ENCODE data around the gene TUT4.

The TUT4 gene

DNA sequence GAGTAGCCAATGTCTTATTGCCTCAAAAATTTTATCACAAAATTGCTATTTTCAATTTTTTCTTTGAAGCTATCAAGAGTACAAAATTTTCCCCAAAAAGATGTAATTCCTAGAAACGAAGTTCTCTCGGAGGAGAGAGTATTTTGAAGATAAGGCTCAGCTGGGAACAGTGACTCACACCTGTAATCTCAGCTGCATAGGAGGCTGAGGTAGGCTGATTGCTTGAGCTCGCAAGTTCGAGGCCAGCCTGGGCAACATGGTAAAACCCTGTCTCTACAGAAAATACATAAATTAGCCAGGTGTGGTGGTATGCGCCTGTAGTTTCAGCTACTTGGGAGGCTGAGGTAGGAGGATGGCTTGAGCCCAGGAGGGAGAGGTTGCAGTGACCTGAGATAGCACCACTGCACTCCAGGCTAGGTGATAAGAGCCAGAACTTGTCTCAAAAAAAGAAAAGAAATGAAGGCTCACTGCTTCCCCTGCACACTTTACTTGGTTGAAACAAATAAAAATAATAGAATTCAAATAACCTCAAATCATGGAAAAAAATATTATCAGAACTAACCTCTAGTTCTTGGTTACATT lies 22.2 kb downstream of the TUT4 start:
- Mint-ChIP-seq H3K4me3 (no peak overlapping the region), H3K27me3 (no peaks in the 10 kb centered on the region), H3K36me3 (peaks cover 9% of the 10 kb centered on the region), H3K4me1 (peaks cover 54% of the 10 kb centered on the region), H3K27ac (no peak overlapping the region), H3K9me3 (peaks cover 8% of the 10 kb centered on the region)

DNA sequence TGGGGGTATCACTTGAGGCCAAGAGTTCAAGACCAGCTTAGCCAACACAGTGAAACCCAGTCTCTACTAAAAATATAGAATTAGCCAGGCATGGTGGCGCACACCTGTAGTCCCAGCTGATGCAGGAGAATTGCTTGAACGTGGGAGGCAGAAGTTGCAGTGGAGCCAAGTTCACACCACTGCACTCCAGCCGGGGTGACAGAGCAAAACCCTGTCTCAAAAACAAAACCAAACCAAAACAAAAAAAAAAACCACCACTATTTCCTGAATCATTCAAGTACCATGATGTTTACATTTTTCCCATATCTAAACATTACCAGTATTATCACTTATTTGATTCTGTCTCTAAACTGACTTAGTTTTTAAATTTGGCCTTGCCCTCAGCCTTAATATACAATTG lies 29.5 kb downstream of the TUT4 start:
- Mint-ChIP-seq H3K4me1 (peaks cover 41% of the 10 kb centered on the region), H3K36me3 (peaks cover 12% of the 10 kb centered on the region), H3K27me3 (no peaks in the 10 kb centered on the region), H3K9me3 (no peaks in the 10 kb centered on the region), H3K27ac (no peak overlapping the region), H3K4me3 (no peak overlapping the region)

GRCh38 chr1:52520148-52520547 lies 32.7 kb downstream of the TUT4 start:
- Mint-ChIP-seq H3K4me1 (peaks cover 51% of the 10 kb centered on the region), H3K36me3 (peaks cover 14% of the 10 kb centered on the region), H3K4me3 (no peak overlapping the region), H3K27ac (no peak overlapping the region), H3K9me3 (no peaks in the 10 kb centered on the region), H3K27me3 (no peaks in the 10 kb centered on the region)

DNA sequence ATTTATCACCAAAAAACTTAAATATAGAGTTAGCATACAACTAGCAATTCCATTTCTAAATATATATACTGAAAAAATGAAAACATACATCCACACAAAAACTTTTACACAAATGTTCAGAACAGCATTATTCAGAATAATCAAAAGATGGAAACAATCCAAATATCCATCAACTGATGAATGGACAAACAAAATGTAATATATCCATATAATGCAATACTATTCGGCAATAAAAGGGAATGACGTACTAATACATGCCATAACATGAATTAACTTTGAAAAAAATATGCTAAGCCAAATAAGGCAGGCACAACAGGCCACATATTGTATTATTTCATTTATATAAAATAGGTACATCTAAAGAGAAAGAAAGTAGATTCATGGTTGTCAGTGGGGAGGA lies 33.9 kb downstream of the TUT4 start:
- H3K9me3 Mint-ChIP-seq, result no peaks in the 10 kb centered on the region
- peaks cover 9% of the 10 kb centered on the region for H3K36me3 Mint-ChIP-seq
- no peak overlapping the region for H3K27ac Mint-ChIP-seq
- peaks cover 42% of the 10 kb centered on the region for H3K4me1 Mint-ChIP-seq
- H3K4me3 Mint-ChIP-seq, result no peak overlapping the region
- H3K27me3 Mint-ChIP-seq, result no peaks in the 10 kb centered on the region

GRCh38 chr1:52511851-52512615 lies 40.9 kb downstream of the TUT4 start:
- Mint-ChIP-seq H3K4me1 (peaks cover 19% of the 10 kb centered on the region), H3K27ac (no peak overlapping the region), H3K4me3 (no peak overlapping the region), H3K36me3 (peaks cover 14% of the 10 kb centered on the region), H3K9me3 (no peaks in the 10 kb centered on the region), H3K27me3 (no peaks in the 10 kb centered on the region)

DNA sequence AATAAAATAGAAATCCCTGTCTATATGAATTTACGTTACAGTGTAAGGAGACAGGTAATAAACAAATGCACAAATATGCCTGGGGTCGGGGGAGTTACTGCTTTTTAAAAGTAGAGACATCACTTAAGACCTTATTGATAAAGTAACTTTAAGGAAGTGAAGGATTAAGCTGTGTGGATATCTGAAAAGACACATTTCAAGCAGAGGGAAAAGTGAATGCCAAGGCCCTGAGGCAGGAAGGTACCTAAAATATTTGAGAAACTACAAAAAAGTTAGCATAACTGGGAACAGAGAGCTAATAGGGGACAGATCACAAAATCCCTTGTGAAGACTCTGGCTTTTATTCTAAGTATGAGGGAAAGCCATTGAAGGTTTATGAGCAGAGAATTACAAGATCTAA lies 41.5 kb downstream of the TUT4 start:
- Mint-ChIP-seq H3K27ac (no peak overlapping the region), H3K4me3 (no peak overlapping the region), H3K4me1 (peaks cover 14% of the 10 kb centered on the region), H3K36me3 (peaks cover 18% of the 10 kb centered on the region), H3K27me3 (no peaks in the 10 kb centered on the region), H3K9me3 (no peaks in the 10 kb centered on the region)

DNA sequence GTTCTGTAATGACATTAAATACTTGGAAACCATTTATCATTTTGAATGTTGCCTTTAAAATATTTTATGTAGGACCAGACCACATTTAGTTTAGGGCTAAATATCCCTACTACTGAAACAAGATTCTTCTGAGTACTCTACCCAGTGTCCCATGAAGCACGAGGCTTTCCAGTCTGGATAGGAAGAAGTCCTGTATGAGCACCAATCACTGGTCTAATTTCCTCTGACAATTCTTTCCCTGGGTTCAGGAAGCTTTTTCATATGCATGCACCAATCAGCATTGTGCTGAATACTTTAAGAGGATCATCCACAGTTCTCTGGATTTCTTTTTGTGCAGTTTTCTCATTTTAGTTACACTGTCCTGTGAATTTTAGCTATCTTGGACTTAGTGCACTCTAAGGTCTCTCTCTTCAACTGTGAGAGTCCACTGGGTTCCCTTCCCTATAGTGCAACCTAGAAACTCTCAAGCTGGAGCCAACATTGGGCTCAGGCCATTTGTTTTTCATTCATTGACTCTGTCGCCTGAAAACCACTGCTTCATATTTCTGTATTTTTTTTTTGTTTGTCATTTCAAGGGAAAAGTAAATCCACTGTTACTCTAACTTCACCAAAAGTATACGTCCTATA lies 45.9 kb downstream of the TUT4 start:
- H3K27ac Mint-ChIP-seq, result no peak overlapping the region
- H3K36me3 Mint-ChIP-seq, result peaks cover 29% of the 10 kb centered on the region
- no peaks in the 10 kb centered on the region for H3K27me3 Mint-ChIP-seq
- H3K4me1 Mint-ChIP-seq, result peaks cover 28% of the 10 kb centered on the region
- H3K9me3 Mint-ChIP-seq, result no peaks in the 10 kb centered on the region
- no peak overlapping the region for H3K4me3 Mint-ChIP-seq

DNA sequence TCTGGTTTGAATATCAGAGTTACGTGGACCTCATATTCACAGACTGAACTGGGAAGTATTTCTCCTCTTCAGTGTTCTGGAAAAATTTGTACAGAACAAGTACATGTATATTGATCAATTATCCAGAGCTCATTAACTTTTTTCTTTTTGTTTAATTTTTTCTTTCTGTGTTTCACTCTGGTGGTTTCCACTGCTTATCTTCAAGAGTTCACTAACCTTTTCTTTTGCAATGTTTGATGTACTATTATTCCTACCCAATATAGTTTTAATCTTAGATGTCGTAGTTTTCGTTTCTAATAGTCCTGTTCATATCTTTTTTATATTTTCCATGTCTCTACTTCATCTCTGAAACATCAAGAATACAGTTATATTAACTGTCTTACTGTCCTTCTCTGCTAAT lies 46.5 kb downstream of the TUT4 start:
- H3K4me3 Mint-ChIP-seq, result no peak overlapping the region
- no peak overlapping the region for H3K27ac Mint-ChIP-seq
- H3K36me3 Mint-ChIP-seq, result peaks cover 31% of the 10 kb centered on the region
- H3K9me3 Mint-ChIP-seq, result no peaks in the 10 kb centered on the region
- no peaks in the 10 kb centered on the region for H3K27me3 Mint-ChIP-seq
- H3K4me1 Mint-ChIP-seq, result peaks cover 32% of the 10 kb centered on the region

DNA sequence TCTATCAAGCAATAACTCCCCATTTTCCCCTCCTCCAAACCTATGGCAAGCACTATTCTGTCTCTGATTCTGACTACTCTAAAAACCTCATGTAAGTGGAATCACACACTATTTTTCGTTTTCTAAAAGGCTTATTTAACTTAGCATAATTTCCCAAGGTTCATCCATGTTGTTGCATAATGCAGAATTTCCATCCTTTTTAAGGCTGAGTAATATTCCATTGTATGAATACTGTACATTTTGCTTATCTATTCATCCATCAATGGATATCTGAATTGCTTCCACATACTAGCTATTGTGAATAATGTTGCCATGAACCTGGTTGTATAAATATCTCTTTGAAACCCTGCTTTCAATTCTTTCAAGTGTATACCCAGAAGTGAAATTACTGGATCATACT lies 48.2 kb downstream of the TUT4 start:
- H3K27me3 Mint-ChIP-seq, result no peaks in the 10 kb centered on the region
- peaks cover 37% of the 10 kb centered on the region for H3K4me1 Mint-ChIP-seq
- no peaks in the 10 kb centered on the region for H3K9me3 Mint-ChIP-seq
- H3K4me3 Mint-ChIP-seq, result no peak overlapping the region
- H3K27ac Mint-ChIP-seq, result no peak overlapping the region
- peaks cover 30% of the 10 kb centered on the region for H3K36me3 Mint-ChIP-seq

DNA sequence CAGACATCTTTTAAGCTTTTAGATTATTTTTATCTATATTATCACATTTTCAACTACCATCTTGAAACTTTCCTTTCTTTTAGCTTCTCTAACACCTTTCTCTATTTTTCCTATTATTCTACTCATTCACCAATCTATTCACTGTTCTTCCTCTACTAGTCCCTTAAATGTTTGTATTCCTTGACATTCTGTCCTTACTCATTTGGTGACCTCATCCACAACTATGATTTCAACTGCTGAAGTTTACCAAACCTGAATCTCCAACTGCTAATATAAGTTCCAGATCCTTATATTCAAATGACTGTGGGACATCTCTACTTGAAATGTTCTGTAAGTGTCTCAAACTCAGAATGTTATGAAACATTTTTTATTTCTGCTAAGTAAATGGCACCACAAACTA lies 49.2 kb downstream of the TUT4 start:
- H3K27me3 Mint-ChIP-seq, result no peaks in the 10 kb centered on the region
- peaks cover 27% of the 10 kb centered on the region for H3K36me3 Mint-ChIP-seq
- H3K9me3 Mint-ChIP-seq, result no peaks in the 10 kb centered on the region
- H3K27ac Mint-ChIP-seq, result no peak overlapping the region
- peaks cover 34% of the 10 kb centered on the region for H3K4me1 Mint-ChIP-seq
- no peak overlapping the region for H3K4me3 Mint-ChIP-seq

- Mint-ChIP-seq H3K4me1 (peaks cover 36% of the 10 kb centered on the region), H3K36me3 (peaks cover 27% of the 10 kb centered on the region), H3K27me3 (no peaks in the 10 kb centered on the region), H3K9me3 (no peaks in the 10 kb centered on the region), H3K4me3 (no peak overlapping the region), H3K27ac (peak overlapping the region; percentile 43)
Observed at GRCh38 chr1:52502789-52503188, 50.1 kb downstream of the TUT4 start.

DNA sequence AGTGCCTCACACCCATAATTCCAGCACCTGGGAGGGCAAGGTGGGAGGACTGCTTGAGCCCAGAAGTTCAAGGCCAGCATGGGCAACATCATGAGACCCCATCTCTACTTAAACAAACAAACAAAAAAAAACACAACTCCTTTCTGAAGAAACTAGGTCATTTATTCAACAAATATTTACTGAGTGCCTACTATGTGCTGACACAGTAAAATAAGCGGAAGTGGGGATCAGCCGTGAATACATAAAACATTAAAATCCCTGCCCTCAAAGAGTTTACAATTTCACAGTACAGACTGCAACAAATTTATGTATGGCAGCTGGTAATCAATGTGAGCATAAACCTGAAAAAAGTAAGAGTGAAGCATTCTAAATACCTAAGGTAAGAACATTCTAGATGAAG lies 65.3 kb downstream of the TUT4 start:
- Mint-ChIP-seq H3K9me3 (no peaks in the 10 kb centered on the region), H3K27ac (peak overlapping the region; percentile 37), H3K27me3 (no peaks in the 10 kb centered on the region), H3K4me3 (no peak overlapping the region), H3K4me1 (peaks cover 12% of the 10 kb centered on the region), H3K36me3 (peaks cover 9% of the 10 kb centered on the region)

- Mint-ChIP-seq H3K27ac (no peak overlapping the region), H3K36me3 (peaks cover under 1% of the 10 kb centered on the region), H3K4me3 (no peak overlapping the region), H3K27me3 (no peaks in the 10 kb centered on the region), H3K4me1 (peaks cover 4% of the 10 kb centered on the region), H3K9me3 (no peaks in the 10 kb centered on the region)
Observed at GRCh38 chr1:52482326-52483004, 70.4 kb downstream of the TUT4 start.

GRCh38 chr1:52479076-52479475 lies 73.8 kb downstream of the TUT4 start:
- no peaks in the 10 kb centered on the region for H3K27me3 Mint-ChIP-seq
- H3K9me3 Mint-ChIP-seq, result no peaks in the 10 kb centered on the region
- no peak overlapping the region for H3K4me3 Mint-ChIP-seq
- no peaks in the 10 kb centered on the region for H3K4me1 Mint-ChIP-seq
- H3K36me3 Mint-ChIP-seq, result no peaks in the 10 kb centered on the region
- H3K27ac Mint-ChIP-seq, result no peak overlapping the region

- H3K27ac Mint-ChIP-seq, result no peak overlapping the region
- H3K27me3 Mint-ChIP-seq, result no peaks in the 10 kb centered on the region
- peaks cover 4% of the 10 kb centered on the region for H3K4me1 Mint-ChIP-seq
- H3K36me3 Mint-ChIP-seq, result no peaks in the 10 kb centered on the region
- H3K9me3 Mint-ChIP-seq, result no peaks in the 10 kb centered on the region
- H3K4me3 Mint-ChIP-seq, result no peak overlapping the region
Observed at GRCh38 chr1:52477876-52478275, 75.0 kb downstream of the TUT4 start.

DNA sequence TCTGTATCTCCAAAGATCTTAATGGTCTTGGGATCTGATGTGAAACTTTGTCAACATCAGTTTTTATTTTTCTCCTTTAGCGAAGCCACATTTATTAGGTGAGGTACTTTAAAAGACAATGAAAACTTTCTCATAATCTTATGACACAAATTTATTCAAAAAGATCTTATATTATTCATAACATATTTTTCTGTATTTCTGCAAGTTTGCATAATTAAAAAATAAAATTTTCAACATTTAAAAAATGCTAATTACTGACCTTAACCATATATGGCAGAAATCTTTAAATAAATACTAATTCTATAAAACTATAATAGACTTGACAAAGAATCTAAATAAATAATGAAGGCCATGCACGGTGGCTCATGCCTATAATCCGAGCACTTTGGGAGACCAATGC lies 75.9 kb downstream of the TUT4 start:
- no peaks in the 10 kb centered on the region for H3K36me3 Mint-ChIP-seq
- H3K4me1 Mint-ChIP-seq, result peaks cover 4% of the 10 kb centered on the region
- no peak overlapping the region for H3K27ac Mint-ChIP-seq
- no peak overlapping the region for H3K4me3 Mint-ChIP-seq
- H3K27me3 Mint-ChIP-seq, result no peaks in the 10 kb centered on the region
- no peaks in the 10 kb centered on the region for H3K9me3 Mint-ChIP-seq

Data from activated naive CD4-positive, alpha-beta T cell treated with anti-CD3 and anti-CD28 coated beads, Interleukin-2, amount 50 U/mL, for 24 hours (primary cell).